ACC112 (cell line): ENCODE measurements around the gene TRAPPC5.

ENCODE experiments used
- H2AFZ ChIP-seq: fragments of 200-600 bp; sonication (generic); one replicate; pipeline ENCODE4 v1.6.0; 2017; ENCODE audit warnings: antibody characterized with exemption, low read length; ENCODE audit not compliant: unreplicated experiment
- H3K27ac ChIP-seq: fragments of 200-600 bp; sonication (generic); 2 replicates; pipeline ENCODE4 v1.5.1; 2014; ENCODE audit warnings: low read depth, mild to moderate bottlenecking, antibody characterized with exemption, low read length, moderate library complexity
- H3K27me3 ChIP-seq: fragments of 200-600 bp; sonication (generic); 2 replicates; pipeline ENCODE4 v1.6.1; 2014; ENCODE audit warnings: mild to moderate bottlenecking, antibody characterized with exemption, low read length, moderate library complexity, mixed read lengths; ENCODE audit not compliant: insufficient read depth
- H3K36me3 ChIP-seq: fragments of 200-600 bp; sonication (generic); 2 replicates; pipeline ENCODE4 v1.6.1; 2016; ENCODE audit warnings: mild to moderate bottlenecking, antibody characterized with exemption, low read length, moderate library complexity, mixed read lengths; ENCODE audit not compliant: insufficient read depth
- H3K4me1 ChIP-seq: fragments of 200-600 bp; sonication (generic); one replicate; pipeline ENCODE4 v1.6.1; 2016; ENCODE audit warnings: low read length, mixed read lengths; ENCODE audit not compliant: insufficient read depth, unreplicated experiment, control insufficient read depth
- H3K4me3 ChIP-seq: fragments of 200-600 bp; sonication (generic); 2 replicates; pipeline ENCODE4 v1.5.1; 2014; ENCODE audit warnings: mild to moderate bottlenecking, low read depth, low read length
- H3K79me2 ChIP-seq: fragments of 200-600 bp; sonication (generic); one replicate; pipeline ENCODE4 v1.6.0; 2016; ENCODE audit warnings: low read length; ENCODE audit not compliant: control insufficient read depth, unreplicated experiment, insufficient read depth

TRAPPC5 gene

DNA sequence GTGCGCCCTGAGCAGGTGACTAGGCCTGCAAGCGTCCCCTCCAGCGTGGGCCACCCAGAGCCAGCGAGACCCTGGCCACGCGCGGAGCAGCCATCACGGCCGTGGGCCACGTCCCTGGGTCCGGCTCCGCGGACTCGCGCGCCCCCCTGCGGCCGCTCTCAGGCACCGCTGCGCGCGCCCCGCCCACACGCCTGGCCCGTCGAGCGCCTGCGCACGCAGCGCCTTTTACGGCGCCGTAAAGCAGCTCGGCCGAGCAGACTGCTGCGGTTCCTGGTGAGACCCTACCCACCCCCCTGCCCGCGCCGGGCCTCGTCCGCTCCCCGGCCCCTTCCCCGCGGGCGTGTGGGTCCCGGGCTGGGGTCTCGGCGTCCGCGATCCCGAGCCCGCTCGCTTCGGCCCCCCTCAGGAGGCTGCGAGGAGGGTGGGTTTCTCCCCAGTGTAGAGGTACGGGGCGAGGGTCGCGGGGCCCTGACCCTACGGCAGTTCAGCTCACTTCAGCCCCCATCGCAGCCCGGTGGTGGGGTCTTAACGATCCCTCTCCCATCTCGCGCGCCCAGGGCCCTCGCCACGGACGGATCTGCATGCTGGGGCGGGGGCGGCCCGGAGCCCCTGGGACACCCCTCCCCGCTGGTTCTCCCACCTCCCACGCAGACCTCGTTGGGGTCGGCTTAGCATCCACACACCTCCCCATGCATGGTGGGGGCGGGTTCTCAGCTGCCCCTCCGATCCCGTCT lies at the start of gene TRAPPC5:
TSS of gene TRAPPC5 (plus strand) at position 228 of the 734 bp plus-strand sequence. CDS start 1,421 bp downstream, outside the sequence.
- no peaks in the 10 kb centered on the region for H3K36me3 ChIP-seq
- H3K4me3 ChIP-seq, result peak within 1 kb of the TSS; percentile 96
- H3K4me1 ChIP-seq, result no peaks in the 10 kb centered on the region
- H3K79me2 ChIP-seq, result peaks cover 10% of the 10 kb centered on the region
- 0 out of 2 replicates have a peak, but pooled peaks cover 8% of the 10 kb centered on the region for H3K27me3 ChIP-seq
- peak within 1 kb of the TSS; percentile 73 for H2AFZ ChIP-seq
- H3K27ac ChIP-seq, result no peak within 1 kb of the TSS

DNA sequence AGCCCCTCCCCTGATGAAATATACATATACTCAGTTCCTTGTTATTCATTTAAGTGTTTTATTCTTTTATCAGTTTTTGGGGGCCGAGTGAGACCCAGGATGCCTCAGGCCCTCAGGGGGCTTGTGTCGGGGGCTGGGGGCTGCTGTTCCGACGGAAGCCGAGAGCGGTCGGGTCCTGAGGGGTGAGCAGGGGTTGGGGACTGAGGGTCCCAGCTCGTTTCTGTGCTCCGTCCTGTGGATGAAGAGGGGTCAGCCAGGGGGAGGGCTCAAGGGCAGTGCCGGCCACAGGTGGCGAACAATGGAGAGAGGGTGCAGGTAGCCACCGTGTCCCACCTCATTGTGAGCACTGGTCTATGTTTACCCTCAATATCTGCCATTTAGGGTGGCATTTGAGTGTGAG lies 49.1 kb upstream of the TRAPPC5 start:
- no peak overlapping the region for H3K27ac ChIP-seq
- peaks cover 41% of the 10 kb centered on the region for H3K79me2 ChIP-seq
- no peak overlapping the region for H3K4me3 ChIP-seq
- H3K27me3 ChIP-seq, result no peaks in the 10 kb centered on the region
- H3K36me3 ChIP-seq, result no peaks in the 10 kb centered on the region
- H2AFZ ChIP-seq, result no peak overlapping the region
- H3K4me1 ChIP-seq, result no peaks in the 10 kb centered on the region

DNA sequence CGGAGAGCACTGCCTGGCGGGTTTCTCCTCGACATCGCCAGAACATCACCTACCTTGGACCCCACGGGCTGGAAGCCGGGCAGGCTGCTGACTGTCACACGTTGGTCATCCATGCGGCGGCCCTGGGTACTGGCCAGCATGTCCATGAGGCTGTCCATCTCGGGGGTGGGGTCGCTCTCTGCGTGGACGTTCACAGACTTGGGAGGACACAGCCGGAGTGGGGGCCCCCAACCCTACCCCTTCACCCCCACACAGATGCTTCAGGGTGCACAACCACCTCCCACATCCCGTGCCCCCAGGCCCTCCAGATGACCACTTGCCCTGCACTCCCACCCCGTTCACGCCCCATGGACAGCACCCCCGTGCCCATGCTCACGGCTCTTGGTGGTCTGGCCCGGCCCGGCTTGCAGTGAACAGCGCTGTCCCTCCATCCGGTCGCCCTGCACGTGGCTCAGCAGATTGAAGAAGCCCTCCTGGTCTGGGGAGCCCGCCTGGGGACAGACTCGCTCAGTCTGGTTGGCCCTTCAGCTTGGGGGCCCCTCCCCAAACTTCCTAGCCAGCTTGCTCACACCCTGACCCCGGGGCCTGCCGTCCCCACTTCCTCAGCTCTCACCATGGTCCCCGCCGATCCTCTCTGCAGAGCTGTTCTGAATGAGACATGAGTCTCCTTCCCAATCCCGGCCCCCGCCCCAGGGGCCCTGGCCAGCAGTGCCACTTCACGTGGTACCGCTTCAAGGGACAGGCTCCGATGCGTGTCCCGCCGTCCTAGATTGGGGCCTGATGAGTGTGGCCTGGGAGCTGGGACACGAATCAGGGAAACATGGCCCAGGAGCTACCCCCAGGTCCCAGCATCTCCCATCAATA lies 48.1 kb upstream of the TRAPPC5 start:
- H2AFZ ChIP-seq, result no peak overlapping the region
- H3K27me3 ChIP-seq, result no peaks in the 10 kb centered on the region
- no peak overlapping the region for H3K4me3 ChIP-seq
- H3K4me1 ChIP-seq, result no peaks in the 10 kb centered on the region
- no peaks in the 10 kb centered on the region for H3K36me3 ChIP-seq
- peaks cover 33% of the 10 kb centered on the region for H3K79me2 ChIP-seq
- no peak overlapping the region for H3K27ac ChIP-seq

DNA sequence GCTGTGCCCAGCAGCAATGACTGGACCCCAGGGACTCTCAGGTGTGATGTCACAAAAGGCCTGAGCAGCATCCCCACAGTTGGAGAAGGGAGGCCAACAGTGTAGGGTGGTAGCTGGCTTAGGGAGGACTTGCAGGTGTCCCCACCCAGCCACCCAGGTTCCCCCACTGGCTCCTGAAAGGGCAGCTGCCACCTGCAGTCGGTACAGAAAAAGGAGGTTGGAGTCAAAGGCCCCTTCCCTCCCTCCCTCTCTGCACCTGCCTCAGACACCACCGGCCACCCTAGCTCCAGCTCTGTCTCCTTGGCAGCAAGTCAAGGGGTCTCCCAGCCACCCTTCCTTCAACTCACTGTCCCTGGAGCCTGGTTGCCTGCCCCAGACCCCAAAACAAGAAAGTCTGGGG lies 46.9 kb upstream of the TRAPPC5 start, which contains the start of gene PCP2:
TSS of gene PCP2 (minus strand) at position 22 of the 400 bp plus-strand sequence. CDS start 262 bp downstream, outside the sequence.
- Histone ChIP-seq H3K27me3 (no peaks in the 10 kb centered on the region), H3K4me1 (no peaks in the 10 kb centered on the region), H3K27ac (no peak within 1 kb of the TSS), H3K36me3 (no peaks in the 10 kb centered on the region), H3K79me2 (peaks cover 22% of the 10 kb centered on the region), H2AFZ (no peak within 1 kb of the TSS), H3K4me3 (no peak within 1 kb of the TSS)

DNA sequence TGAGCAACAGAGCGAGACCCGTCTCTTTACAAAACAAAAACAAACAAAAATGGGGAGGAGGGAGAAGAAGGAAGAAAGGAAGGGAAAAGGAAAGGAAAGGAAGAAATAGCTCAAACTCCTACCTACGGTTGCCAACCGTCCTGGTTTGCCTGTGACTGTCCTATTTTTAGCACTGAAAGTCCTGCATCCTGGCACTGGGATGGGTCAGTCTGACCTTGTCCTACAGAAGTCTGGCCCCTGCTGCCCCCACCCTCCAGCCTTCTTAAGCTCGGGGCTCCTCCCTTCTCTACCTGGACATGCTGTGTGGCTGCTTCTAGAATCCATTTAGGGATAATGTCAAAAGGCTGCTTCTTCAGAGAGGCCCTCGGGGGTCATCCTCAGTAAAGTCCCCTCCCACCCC lies 45.0 kb upstream of the TRAPPC5 start:
- H3K27me3 ChIP-seq, result no peaks in the 10 kb centered on the region
- no peak overlapping the region for H2AFZ ChIP-seq
- peaks cover 5% of the 10 kb centered on the region for H3K79me2 ChIP-seq
- H3K4me3 ChIP-seq, result no peak overlapping the region
- no peaks in the 10 kb centered on the region for H3K4me1 ChIP-seq
- H3K27ac ChIP-seq, result no peak overlapping the region
- H3K36me3 ChIP-seq, result no peaks in the 10 kb centered on the region

DNA sequence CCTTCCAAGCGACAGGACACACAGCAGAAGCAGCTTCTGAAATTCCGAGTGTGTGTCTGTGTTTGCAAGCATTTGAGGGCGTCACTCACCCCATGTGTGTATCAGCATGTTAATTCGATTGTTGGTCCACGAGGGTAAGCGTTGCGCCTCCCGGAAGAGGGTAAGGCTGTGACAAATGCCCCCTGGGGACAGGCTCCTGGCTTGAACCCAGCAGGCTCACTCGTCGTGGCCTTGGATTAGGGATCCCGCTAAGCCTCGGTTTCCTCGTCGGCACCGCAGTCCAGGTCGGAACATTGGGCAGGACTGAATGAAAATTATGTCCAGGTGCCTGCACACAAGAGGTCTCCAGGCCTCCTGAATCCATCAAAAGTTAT lies 44.3 kb upstream of the TRAPPC5 start:
- H3K27ac ChIP-seq, result no peak overlapping the region
- H3K36me3 ChIP-seq, result no peaks in the 10 kb centered on the region
- H3K27me3 ChIP-seq, result no peaks in the 10 kb centered on the region
- H2AFZ ChIP-seq, result no peak overlapping the region
- peak overlapping the region; percentile 73 for H3K4me3 ChIP-seq
- H3K4me1 ChIP-seq, result no peaks in the 10 kb centered on the region
- H3K79me2 ChIP-seq, result no peaks in the 10 kb centered on the region

DNA sequence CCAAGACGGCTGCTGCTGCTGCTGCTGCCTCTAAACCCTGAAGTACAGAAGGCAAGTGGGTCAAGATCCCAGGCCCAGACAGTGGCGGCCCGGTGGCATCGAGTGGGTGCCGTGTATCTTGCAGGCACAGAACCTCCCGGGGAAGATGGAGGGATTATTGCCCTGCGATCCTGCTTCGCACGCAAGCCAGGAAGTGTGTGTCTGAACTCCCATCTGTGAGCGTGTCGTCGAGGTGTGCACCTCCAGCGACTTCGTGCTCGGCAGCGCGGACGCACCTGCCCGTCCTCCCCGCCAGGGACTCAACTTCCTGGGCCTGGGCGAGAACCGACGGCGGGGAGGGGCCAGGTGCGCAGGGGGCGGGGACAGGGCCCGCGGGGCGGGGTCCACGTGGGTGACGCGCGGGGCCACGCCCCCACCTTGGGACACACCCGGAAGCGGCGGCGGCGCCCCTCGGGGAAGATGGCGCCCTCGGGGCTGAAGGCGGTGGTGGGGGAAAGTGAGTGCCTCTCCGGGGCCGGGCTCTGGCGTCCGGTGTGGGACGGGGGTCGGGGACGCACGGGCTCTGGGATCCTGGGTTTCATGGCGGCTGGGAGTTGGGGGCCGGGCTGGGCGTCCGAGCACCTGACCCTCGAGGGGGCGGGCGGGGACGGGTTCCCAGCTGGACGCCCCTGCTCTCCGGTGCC lies 43.8 kb upstream of the TRAPPC5 start, which contains the start of gene STXBP2:
TSS of gene STXBP2 (plus strand) at position 420 of the 683 bp plus-strand sequence. CDS start at position 460, 40 bp downstream.
- H3K4me3 ChIP-seq, result peak within 1 kb of the TSS; percentile 73
- H3K27me3 ChIP-seq, result no peaks in the 10 kb centered on the region
- no peaks in the 10 kb centered on the region for H3K79me2 ChIP-seq
- no peak within 1 kb of the TSS for H2AFZ ChIP-seq
- no peaks in the 10 kb centered on the region for H3K4me1 ChIP-seq
- no peaks in the 10 kb centered on the region for H3K36me3 ChIP-seq
- no peak within 1 kb of the TSS for H3K27ac ChIP-seq

DNA sequence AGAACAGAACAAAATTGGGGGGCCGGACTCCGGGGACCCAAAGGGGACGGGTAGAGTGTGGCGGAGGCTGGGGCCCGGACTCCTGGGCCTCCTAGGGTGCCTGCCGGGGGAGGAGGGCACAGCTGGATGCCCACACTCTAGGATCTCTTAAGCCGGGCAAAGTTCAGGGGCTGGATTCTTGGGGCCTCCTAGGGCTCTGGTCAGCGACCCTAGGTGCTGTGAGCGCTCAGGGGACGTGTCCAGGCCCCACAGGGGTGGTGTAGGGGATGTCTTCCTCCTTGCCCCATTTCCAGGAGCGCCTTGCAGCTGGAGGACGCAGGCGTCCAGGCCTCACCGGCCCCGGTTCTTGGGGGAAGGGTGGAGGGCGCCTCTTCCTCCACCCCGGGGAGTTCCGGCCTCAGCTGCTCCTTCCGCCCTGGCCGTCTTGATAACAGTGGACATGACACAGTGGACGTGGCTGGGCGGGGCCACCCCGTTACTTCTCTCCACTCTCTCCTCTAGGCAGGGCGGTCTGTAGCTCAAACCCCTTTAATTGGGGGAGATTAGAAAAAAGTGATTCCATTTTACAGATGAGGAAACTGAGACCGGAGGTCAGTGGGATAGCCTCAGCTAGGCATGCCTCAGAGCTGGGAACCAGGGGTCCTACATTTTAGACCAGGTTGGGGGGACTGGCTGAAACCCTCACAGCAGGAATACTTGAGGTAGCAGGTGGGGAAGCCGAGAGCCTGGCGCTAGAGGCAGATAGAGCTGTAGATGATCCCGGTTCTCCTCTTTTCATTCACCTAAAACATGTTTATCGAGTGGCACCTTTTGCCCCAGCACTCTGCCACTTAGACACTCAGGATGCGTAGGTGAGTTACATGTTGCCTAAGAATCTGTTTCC lies 43.0 kb upstream of the TRAPPC5 start:
- Histone ChIP-seq H3K4me3 (peak overlapping the region; percentile 73), H3K36me3 (no peaks in the 10 kb centered on the region), H3K4me1 (no peaks in the 10 kb centered on the region), H3K79me2 (no peaks in the 10 kb centered on the region), H3K27me3 (no peaks in the 10 kb centered on the region), H2AFZ (no peak overlapping the region), H3K27ac (no peak overlapping the region)

DNA sequence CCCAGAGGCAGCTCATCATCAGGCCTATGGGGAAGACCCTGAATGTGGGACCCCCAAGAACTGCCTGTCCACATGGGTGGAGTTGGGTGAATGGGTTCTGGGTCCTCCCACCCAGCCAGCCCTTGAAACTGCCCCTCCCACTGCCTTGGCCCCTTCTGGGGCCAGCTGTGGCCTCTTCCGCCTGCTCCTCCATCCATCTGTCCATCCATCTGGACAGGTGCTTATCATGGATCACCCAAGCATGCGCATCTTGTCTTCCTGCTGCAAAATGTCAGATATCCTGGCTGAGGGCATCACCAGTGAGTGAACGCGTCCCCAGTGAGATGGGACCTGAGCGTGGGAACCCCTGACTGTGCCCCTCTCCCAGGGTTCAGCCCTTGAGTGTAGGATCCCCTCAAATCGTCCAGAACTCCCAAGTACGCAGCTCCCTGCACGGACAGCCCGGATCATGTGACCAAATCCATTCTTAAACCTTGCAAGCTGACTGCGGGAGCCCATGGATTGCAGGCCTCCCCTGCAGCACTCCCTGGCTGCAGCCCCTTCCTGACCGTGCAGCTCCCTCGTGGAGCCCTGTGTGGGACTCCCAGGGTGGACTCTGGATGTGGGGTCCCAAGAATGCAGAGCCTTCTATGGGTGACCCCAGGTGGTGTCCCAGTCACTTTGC lies 41.7 kb upstream of the TRAPPC5 start:
- H3K27ac ChIP-seq, result no peak overlapping the region

More for the DNA sequence above, 41.7 kb upstream of the TRAPPC5 start:
- H3K36me3 ChIP-seq, result no peaks in the 10 kb centered on the region
- H3K4me3 ChIP-seq, result no peak overlapping the region
- H3K79me2 ChIP-seq, result no peaks in the 10 kb centered on the region
- no peaks in the 10 kb centered on the region for H3K4me1 ChIP-seq
- no peak overlapping the region for H2AFZ ChIP-seq
- H3K27me3 ChIP-seq, result no peaks in the 10 kb centered on the region
